HepG2 (cell line): Measurements from ENCODE around the gene MED25. TPM values are rescaled to one million over a fixed set of nuclear protein-coding genes. Genes with fewer than 3 reads are reported as not detected.

ENCODE experiments used
- ADNP ChIP-seq: sonication (generic); formaldehyde crosslinking; IDR thresholded peaks from 2 replicates; pipeline ENCODE4 v1.4.0; 2020; ENCODE audit warnings: missing genetic modification reagents
- CAMTA2 ChIP-seq: sonication (generic); formaldehyde crosslinking; IDR thresholded peaks from 2 replicates; pipeline ENCODE4 v1.4.0; 2020; ENCODE audit warnings: mild to moderate bottlenecking, missing genetic modification reagents, borderline replicate concordance
- HNRNPK ChIP-seq: fragments of 200-400 bp; formaldehyde crosslinking; IDR thresholded peaks from 2 replicates; pipeline ENCODE4 v1.6.1; 2018; ENCODE audit warnings: low read length, low read depth, moderate library complexity, mild to moderate bottlenecking; ENCODE audit not compliant: poor library complexity, severe bottlenecking
- IKZF1 ChIP-seq: fragments of 450-650 bp; IDR thresholded peaks from 2 replicates; pipeline ENCODE4 v1.7.1; 2016
- MIXL1 ChIP-seq: IDR thresholded peaks from 2 replicates; pipeline ENCODE4 v1.6.1; 2016
- MZF1 ChIP-seq: sonication (generic); formaldehyde crosslinking; IDR thresholded peaks from 2 replicates; pipeline ENCODE4 v1.8.1; 2023; ENCODE audit warnings: mild to moderate bottlenecking, missing genetic modification reagents, borderline replicate concordance
- NFIC ChIP-seq: IDR thresholded peaks from 2 replicates; pipeline ENCODE4 v1.6.1; 2012; ENCODE audit warnings: mild to moderate bottlenecking, low read length, inconsistent platforms
- PHF8 ChIP-seq: sonication (generic); formaldehyde crosslinking; IDR thresholded peaks from 2 replicates; pipeline ENCODE4 v1.5.0; 2020; ENCODE audit warnings: missing genetic modification reagents
- PRPF4 ChIP-seq: fragments of 200-400 bp; formaldehyde crosslinking; IDR thresholded peaks from 2 replicates; pipeline ENCODE4 v1.6.1; 2016; ENCODE audit warnings: low read length, low read depth; ENCODE audit not compliant: poor library complexity, severe bottlenecking
- RCOR2 ChIP-seq: IDR thresholded peaks from 2 replicates; pipeline ENCODE4 v1.6.1; 2016; ENCODE audit warnings: missing biosample characterization, missing genetic modification reagents
- RXRA ChIP-seq: sonication (generic); formaldehyde crosslinking; IDR thresholded peaks from 2 replicates; pipeline ENCODE4 v1.5.1; 2020; ENCODE audit warnings: missing genetic modification reagents
- SIN3B ChIP-seq: fragments of 150-350 bp; IDR thresholded peaks from 2 replicates; pipeline ENCODE4 v1.6.1; 2014; ENCODE audit warnings: low read length
- ZFP90 ChIP-seq: sonication (generic); formaldehyde crosslinking; IDR thresholded peaks from 2 replicates; pipeline ENCODE4 v1.8.0; 2022; ENCODE audit warnings: missing genetic modification reagents, mild to moderate bottlenecking, inconsistent platforms, borderline replicate concordance
- ZNF460 ChIP-seq: sonication (generic); formaldehyde crosslinking; IDR thresholded peaks from 2 replicates; pipeline ENCODE4 v1.5.1; 2020; ENCODE audit warnings: missing genetic modification reagents, mild to moderate bottlenecking, borderline replicate concordance
- ZNF724P ChIP-seq: sonication (generic); formaldehyde crosslinking; IDR thresholded peaks from 2 replicates; pipeline ENCODE4 v1.8.0; 2022; ENCODE audit warnings: missing genetic modification reagents, borderline replicate concordance
- ZNF747 ChIP-seq: sonication (generic); formaldehyde crosslinking; IDR thresholded peaks from 2 replicates; pipeline ENCODE4 v1.8.1; 2023; ENCODE audit warnings: missing genetic modification reagents, mild to moderate bottlenecking, borderline replicate concordance
- polyA plus RNA-seq, 8 experiments: library from polyadenylated mRNA; depleted of rRNA in 3 of 8; stranded (reverse) in 7 of 8; unstranded in 1 of 8; fragments of >200 nt; fragmentation: Illumina TruSeq in 4 of 8; extraction: Trizol in 4 of 8; gene quantifications; 2 replicates each; pipeline versions ENCODE4 v1.2.1 to v1.2.3, GENCODE V29; 2011 to 2016; ENCODE audit warnings: low read depth in 4 of 8, missing spikeins in 1 of 8, mixed read lengths in 1 of 8; ENCODE audit not compliant: insufficient read depth in 1 of 8
- total RNA-seq, 5 experiments: library from RNA; depleted of rRNA; stranded (reverse); fragments of >200 nt; fragmentation: Illumina TruSeq; extraction: Trizol; gene quantifications; 2 replicates each; pipeline ENCODE4 v1.2.3, GENCODE V29; 2016; ENCODE audit warnings: low read depth in 1 of 5
- TF ChIP-seq, protein P1 (sequence below): sonication (generic); formaldehyde crosslinking; IDR thresholded peaks from 2 replicates; pipeline ENCODE4 v1.8.1; 2022; ENCODE audit warnings: mild to moderate bottlenecking, missing genetic modification reagents
- TF ChIP-seq, protein P2 (sequence below): sonication (generic); formaldehyde crosslinking; IDR thresholded peaks from 2 replicates; pipeline ENCODE4 v1.4.0; 2020; ENCODE audit warnings: missing genetic modification reagents
- TF ChIP-seq, protein P3 (sequence below): sonication (generic); formaldehyde crosslinking; IDR thresholded peaks from 2 replicates; pipeline ENCODE4 v1.4.0; 2020; ENCODE audit warnings: missing genetic modification reagents
- TF ChIP-seq, protein P4 (sequence below): conservative IDR thresholded peaks from 2 replicates; pipeline ENCODE4 v1.6.1; 2018; ENCODE audit warnings: missing genetic modification reagents
- TF ChIP-seq, protein P5 (sequence below): sonication (generic); formaldehyde crosslinking; IDR thresholded peaks from 2 replicates; pipeline ENCODE4 v1.5.0; 2020; ENCODE audit warnings: mild to moderate bottlenecking, missing genetic modification reagents

Gene MED25
- total and polyA plus RNA-seq, 2 of the 13 experiments (the other 11 are each of a cell fraction or from before 2014, with no cell fraction given): 11.1 to 15.1 TPM

DNA sequence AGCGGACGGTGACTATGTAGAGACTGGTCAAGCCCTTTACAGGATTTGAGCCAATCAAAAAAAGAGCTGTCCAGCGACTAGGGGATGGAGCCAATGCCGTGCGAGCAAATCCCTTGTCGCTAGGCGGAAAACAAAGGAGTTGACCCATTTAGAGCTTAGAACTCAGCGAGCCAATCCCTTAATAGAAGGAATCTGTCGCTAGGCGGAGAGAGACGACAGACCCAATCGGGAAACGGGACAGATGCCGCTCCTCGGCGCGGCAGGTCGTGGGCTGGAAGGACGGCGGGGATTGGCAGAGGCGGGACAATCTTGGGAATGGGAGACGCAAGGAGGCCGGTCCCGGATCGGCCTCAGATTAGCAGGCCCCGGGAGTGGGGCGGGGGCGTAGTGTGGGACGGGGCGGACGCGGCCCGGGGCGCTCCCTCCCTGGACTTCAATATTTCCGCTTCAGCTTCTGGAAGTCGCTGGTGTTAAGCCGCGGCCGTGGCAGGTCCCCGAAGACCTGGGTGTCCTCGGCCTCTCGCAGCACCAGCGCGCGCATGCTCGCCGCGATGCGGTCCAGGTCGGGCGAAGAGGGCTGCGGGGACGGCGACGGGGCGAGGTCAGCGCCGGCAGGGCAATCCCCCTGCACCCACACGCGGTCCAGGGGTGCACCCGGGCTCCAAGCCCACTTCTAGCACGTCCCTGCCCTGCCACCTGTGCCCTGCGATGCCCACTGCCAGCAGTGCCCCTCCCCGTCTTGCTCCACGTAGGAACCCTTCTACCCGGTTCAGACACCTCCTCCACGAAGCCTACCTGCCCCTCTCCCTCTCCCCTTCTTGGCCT lies 51.6 kb downstream of the MED25 start (continued):
- TF ChIP-seq, protein P1, sequence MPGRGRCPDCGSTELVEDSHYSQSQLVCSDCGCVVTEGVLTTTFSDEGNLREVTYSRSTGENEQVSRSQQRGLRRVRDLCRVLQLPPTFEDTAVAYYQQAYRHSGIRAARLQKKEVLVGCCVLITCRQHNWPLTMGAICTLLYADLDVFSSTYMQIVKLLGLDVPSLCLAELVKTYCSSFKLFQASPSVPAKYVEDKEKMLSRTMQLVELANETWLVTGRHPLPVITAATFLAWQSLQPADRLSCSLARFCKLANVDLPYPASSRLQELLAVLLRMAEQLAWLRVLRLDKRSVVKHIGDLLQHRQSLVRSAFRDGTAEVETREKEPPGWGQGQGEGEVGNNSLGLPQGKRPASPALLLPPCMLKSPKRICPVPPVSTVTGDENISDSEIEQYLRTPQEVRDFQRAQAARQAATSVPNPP (CRISPR knock-in tag): no peak
- TF ChIP-seq, protein P2, sequence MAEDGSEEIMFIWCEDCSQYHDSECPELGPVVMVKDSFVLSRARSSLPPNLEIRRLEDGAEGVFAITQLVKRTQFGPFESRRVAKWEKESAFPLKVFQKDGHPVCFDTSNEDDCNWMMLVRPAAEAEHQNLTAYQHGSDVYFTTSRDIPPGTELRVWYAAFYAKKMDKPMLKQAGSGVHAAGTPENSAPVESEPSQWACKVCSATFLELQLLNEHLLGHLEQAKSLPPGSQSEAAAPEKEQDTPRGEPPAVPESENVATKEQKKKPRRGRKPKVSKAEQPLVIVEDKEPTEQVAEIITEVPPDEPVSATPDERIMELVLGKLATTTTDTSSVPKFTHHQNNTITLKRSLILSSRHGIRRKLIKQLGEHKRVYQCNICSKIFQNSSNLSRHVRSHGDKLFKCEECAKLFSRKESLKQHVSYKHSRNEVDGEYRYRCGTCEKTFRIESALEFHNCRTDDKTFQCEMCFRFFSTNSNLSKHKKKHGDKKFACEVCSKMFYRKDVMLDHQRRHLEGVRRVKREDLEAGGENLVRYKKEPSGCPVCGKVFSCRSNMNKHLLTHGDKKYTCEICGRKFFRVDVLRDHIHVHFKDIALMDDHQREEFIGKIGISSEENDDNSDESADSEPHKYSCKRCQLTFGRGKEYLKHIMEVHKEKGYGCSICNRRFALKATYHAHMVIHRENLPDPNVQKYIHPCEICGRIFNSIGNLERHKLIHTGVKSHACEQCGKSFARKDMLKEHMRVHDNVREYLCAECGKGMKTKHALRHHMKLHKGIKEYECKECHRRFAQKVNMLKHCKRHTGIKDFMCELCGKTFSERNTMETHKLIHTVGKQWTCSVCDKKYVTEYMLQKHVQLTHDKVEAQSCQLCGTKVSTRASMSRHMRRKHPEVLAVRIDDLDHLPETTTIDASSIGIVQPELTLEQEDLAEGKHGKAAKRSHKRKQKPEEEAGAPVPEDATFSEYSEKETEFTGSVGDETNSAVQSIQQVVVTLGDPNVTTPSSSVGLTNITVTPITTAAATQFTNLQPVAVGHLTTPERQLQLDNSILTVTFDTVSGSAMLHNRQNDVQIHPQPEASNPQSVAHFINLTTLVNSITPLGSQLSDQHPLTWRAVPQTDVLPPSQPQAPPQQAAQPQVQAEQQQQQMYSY (CRISPR knock-in tag): peak; percentile 65; the same call in 1 of the 2 replicates
- TF ChIP-seq IKZF1 (no peak), CAMTA2 (CRISPR knock-in tag) (no peak), RCOR2 (CRISPR knock-in tag) (no peak), ZNF460 (CRISPR knock-in tag) (no peak), NFIC (no peak), HNRNPK (peak; percentile 49), ADNP (CRISPR knock-in tag) (no peak), MZF1 (no peak), ZNF747 (no peak), ZFP90 (no peak), MIXL1 (CRISPR knock-in tag) (peak; percentile 41), ZNF724P (CRISPR knock-in tag) (no peak), RXRA (CRISPR knock-in tag) (peak; percentile 51; the same call in 1 of the 2 replicates), SIN3B (no peak), PHF8 (peak; percentile 81), PRPF4 (no peak)
- TF ChIP-seq, protein P3, sequence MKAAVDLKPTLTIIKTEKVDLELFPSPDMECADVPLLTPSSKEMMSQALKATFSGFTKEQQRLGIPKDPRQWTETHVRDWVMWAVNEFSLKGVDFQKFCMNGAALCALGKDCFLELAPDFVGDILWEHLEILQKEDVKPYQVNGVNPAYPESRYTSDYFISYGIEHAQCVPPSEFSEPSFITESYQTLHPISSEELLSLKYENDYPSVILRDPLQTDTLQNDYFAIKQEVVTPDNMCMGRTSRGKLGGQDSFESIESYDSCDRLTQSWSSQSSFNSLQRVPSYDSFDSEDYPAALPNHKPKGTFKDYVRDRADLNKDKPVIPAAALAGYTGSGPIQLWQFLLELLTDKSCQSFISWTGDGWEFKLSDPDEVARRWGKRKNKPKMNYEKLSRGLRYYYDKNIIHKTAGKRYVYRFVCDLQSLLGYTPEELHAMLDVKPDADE (CRISPR knock-in tag): no peak; the same call in 1 of the 2 replicates
- TF ChIP-seq, protein P4, sequence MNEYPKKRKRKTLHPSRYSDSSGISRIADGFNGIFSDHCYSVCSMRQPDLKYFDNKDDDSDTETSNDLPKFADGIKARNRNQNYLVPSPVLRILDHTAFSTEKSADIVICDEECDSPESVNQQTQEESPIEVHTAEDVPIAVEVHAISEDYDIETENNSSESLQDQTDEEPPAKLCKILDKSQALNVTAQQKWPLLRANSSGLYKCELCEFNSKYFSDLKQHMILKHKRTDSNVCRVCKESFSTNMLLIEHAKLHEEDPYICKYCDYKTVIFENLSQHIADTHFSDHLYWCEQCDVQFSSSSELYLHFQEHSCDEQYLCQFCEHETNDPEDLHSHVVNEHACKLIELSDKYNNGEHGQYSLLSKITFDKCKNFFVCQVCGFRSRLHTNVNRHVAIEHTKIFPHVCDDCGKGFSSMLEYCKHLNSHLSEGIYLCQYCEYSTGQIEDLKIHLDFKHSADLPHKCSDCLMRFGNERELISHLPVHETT (CRISPR knock-in tag): no peak
- TF ChIP-seq, protein P5, sequence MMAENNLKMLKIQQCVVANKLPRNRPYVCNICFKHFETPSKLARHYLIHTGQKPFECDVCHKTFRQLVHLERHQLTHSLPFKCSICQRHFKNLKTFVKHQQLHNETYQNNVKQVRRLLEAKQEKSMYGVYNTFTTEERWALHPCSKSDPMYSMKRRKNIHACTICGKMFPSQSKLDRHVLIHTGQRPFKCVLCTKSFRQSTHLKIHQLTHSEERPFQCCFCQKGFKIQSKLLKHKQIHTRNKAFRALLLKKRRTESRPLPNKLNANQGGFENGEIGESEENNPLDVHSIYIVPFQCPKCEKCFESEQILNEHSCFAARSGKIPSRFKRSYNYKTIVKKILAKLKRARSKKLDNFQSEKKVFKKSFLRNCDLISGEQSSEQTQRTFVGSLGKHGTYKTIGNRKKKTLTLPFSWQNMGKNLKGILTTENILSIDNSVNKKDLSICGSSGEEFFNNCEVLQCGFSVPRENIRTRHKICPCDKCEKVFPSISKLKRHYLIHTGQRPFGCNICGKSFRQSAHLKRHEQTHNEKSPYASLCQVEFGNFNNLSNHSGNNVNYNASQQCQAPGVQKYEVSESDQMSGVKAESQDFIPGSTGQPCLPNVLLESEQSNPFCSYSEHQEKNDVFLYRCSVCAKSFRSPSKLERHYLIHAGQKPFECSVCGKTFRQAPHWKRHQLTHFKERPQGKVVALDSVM (CRISPR knock-in tag): peak; percentile 79
